Endothelial cell (in vitro differentiated cells): ENCODE results near the gene CORO2A. TPM values are rescaled to one million over a fixed set of nuclear protein-coding genes. Genes with fewer than 3 reads are reported as not detected.

Experiments used
- DNase-seq: peaks from one replicate; pipeline ENCODE4 v3.0.0; 2021; ENCODE audit warnings: low spot score
- H3K27ac Mint-ChIP-seq: one replicate; pipeline ENCODE4 v1.8.0; 2021; ENCODE audit warnings: mixed read lengths, inconsistent platforms; ENCODE audit not compliant: unreplicated experiment
- H3K27me3 Mint-ChIP-seq: one replicate; pipeline ENCODE4 v1.8.0; 2021; ENCODE audit warnings: mild to moderate bottlenecking, moderate library complexity, mixed read lengths, inconsistent platforms; ENCODE audit not compliant: unreplicated experiment
- H3K36me3 Mint-ChIP-seq: one replicate; pipeline ENCODE4 v1.8.0; 2021; ENCODE audit warnings: mild to moderate bottlenecking, low read depth, mixed read lengths, inconsistent platforms; ENCODE audit not compliant: unreplicated experiment
- H3K4me1 Mint-ChIP-seq: one replicate; pipeline ENCODE4 v1.8.0; 2021; ENCODE audit warnings: mild to moderate bottlenecking, mixed read lengths, inconsistent platforms; ENCODE audit not compliant: unreplicated experiment
- H3K4me3 Mint-ChIP-seq: one replicate; pipeline ENCODE4 v1.8.0; 2021; ENCODE audit warnings: mild to moderate bottlenecking, mixed read lengths, inconsistent platforms; ENCODE audit not compliant: unreplicated experiment
- H3K9me3 Mint-ChIP-seq: one replicate; pipeline ENCODE4 v1.8.0; 2021; ENCODE audit warnings: mixed read lengths, inconsistent platforms; ENCODE audit not compliant: unreplicated experiment
- CTCF ChIP-seq: fragments of 200-600 bp; sonication (generic); IDR thresholded peaks from one replicate; pipeline ENCODE4 v1.5.0; 2021; ENCODE audit warnings: antibody characterized with exemption; ENCODE audit not compliant: unreplicated experiment
- total RNA-seq: library from RNA; stranded (reverse); fragmentation: NEBNext Ultra II Directional; extraction: Animal tissue kit (Norgen Biotek cat#: 25700); gene quantifications from one replicate; pipeline ENCODE4 v1.2.1, GENCODE V29; 2021; ENCODE audit not compliant: unreplicated experiment

CORO2A gene
- total RNA-seq, 1 donor from 2014 or later = 5.5 TPM

GRCh38 chr9:98085058-98085457 lies 107.4 kb downstream of the CORO2A start:
- Mint-ChIP-seq H3K27me3 (peaks cover 4% of the 10 kb centered on the region), H3K36me3 (no peaks in the 10 kb centered on the region), H3K27ac (no peak overlapping the region), H3K4me1 (peaks cover 7% of the 10 kb centered on the region), H3K4me3 (no peak overlapping the region), H3K9me3 (no peaks in the 10 kb centered on the region)
- DNase-seq = no peak
- TF ChIP-seq CTCF = no peak

GRCh38 chr9:98084396-98084795 lies 108.0 kb downstream of the CORO2A start:
- Mint-ChIP-seq H3K9me3 (no peaks in the 10 kb centered on the region), H3K4me1 (peaks cover 7% of the 10 kb centered on the region), H3K27ac (no peak overlapping the region), H3K27me3 (peaks cover 4% of the 10 kb centered on the region), H3K4me3 (no peak overlapping the region), H3K36me3 (peaks cover 4% of the 10 kb centered on the region)
- no peak for DNase-seq
- TF ChIP-seq CTCF = no peak

- DNase-seq = no peak
- peaks cover 7% of the 10 kb centered on the region for H3K4me1 Mint-ChIP-seq
- H3K9me3 Mint-ChIP-seq = no peaks in the 10 kb centered on the region
- no peak overlapping the region for H3K27ac Mint-ChIP-seq
- peaks cover 2% of the 10 kb centered on the region for H3K27me3 Mint-ChIP-seq
- H3K36me3 Mint-ChIP-seq = peaks cover 5% of the 10 kb centered on the region
- TF ChIP-seq CTCF = no peak
- H3K4me3 Mint-ChIP-seq = no peak overlapping the region
Observed at GRCh38 chr9:98083566-98084183, 108.8 kb downstream of the CORO2A start.

GRCh38 chr9:98083061-98083501 lies 109.4 kb downstream of the CORO2A start:
- no peak overlapping the region for H3K27ac Mint-ChIP-seq
- no peaks in the 10 kb centered on the region for H3K9me3 Mint-ChIP-seq
- H3K4me1 Mint-ChIP-seq = peaks cover 7% of the 10 kb centered on the region
- H3K36me3 Mint-ChIP-seq = peaks cover 8% of the 10 kb centered on the region
- H3K4me3 Mint-ChIP-seq = no peak overlapping the region
- TF ChIP-seq CTCF = no peak
- DNase-seq = no peak
- H3K27me3 Mint-ChIP-seq = no peaks in the 10 kb centered on the region

GRCh38 chr9:98081477-98082219 lies 110.8 kb downstream of the CORO2A start:
- no peak overlapping the region for H3K4me3 Mint-ChIP-seq
- H3K4me1 Mint-ChIP-seq = peaks cover 7% of the 10 kb centered on the region
- no peak for TF ChIP-seq CTCF
- no peak overlapping the region for H3K27ac Mint-ChIP-seq
- no peaks in the 10 kb centered on the region for H3K27me3 Mint-ChIP-seq
- no peaks in the 10 kb centered on the region for H3K9me3 Mint-ChIP-seq
- H3K36me3 Mint-ChIP-seq = peaks cover 15% of the 10 kb centered on the region
- no peak for DNase-seq
